SU-DHL-6 (cell line): ENCODE data around the gene ARHGAP8.

Experiments
- CTCF ChIP-seq: fragments of 200-600 bp; sonication (generic); IDR thresholded peaks from one replicate; pipeline ENCODE4 v1.5.1; 2017; ENCODE audit warnings: antibody characterized with exemption, mild to moderate bottlenecking, low read length, moderate library complexity; ENCODE audit not compliant: insufficient read depth, poor library complexity, severe bottlenecking
- EZH2phosphoT487 ChIP-seq: fragments of 200-600 bp; sonication (generic), shearing (Covaris generic); conservative IDR thresholded peaks from 2 replicates; pipeline ENCODE4 v1.6.1; 2018; ENCODE audit warnings: mild to moderate bottlenecking, antibody characterized with exemption, low read length, moderate library complexity, mixed read lengths

- TF ChIP-seq CTCF (no peak), EZH2phosphoT487 (no peak)
Measured at GRCh38 chr22:44891791-44892190, 139.4 kb downstream of the ARHGAP8 start.
